Stimulated activated CD4-positive, alpha-beta T cell treated with anti-CD3 and anti-CD28 coated beads, TNF-alpha, amount 100 ng/mL, for 1 hour (primary cell): ENCODE measurements around the gene JUP.

ENCODE experiments used
- DNase-seq, 3 donors: peaks; one replicate each; pipeline ENCODE4 v3.0.0-alpha.2; 2020; ENCODE audit warnings: low read depth in 3 of 3, low spot score in 1 of 3

JUP gene

GRCh38 chr17:41724476-41725050, 61.9 kb downstream of the JUP start:
- DNase-seq = no peak

- DNase-seq = no peak
Observed at GRCh38 chr17:41723801-41724475, 62.6 kb downstream of the JUP start.

GRCh38 chr17:41722231-41722630, 64.3 kb downstream of the JUP start:
- no peak for DNase-seq

- no peak for DNase-seq
Observed at GRCh38 chr17:41718287-41718645, 68.2 kb downstream of the JUP start.

GRCh38 chr17:41717408-41718286, 68.9 kb downstream of the JUP start:
- no peak for DNase-seq

GRCh38 chr17:41711669-41712400, 74.7 kb downstream of the JUP start, which contains the start of gene GAST:
GAST (plus strand) TSS chr17:41712331; CDS start chr17:41715437, 3,106 bp downstream.
- DNase-seq = no peak

- DNase-seq = no peak
Observed at GRCh38 chr17:41710472-41711090, 75.9 kb downstream of the JUP start.

GRCh38 chr17:41707803-41708669, 78.5 kb downstream of the JUP start:
- no peak for DNase-seq

GRCh38 chr17:41705271-41705991, 81.1 kb downstream of the JUP start:
- no peak for DNase-seq
